Measurements from ENCODE around the gene CDC20B.

Gene CDC20B

GRCh38 chr5:55159763-55160492 is 13.0 kb downstream of the CDC20B start, which contains the start of gene GPX8 (continued):
- TF ChIP-seq ZEB2 (tag by site-specific recombination; IDR thresholded peaks at IDR 0.05) (peak; percentile 55), ZNF280C (tag by site-specific recombination; IDR thresholded peaks at IDR 0.05) (no peak), ZNF513 (tag by site-specific recombination; IDR thresholded peaks at IDR 0.05) (no peak), AEBP2 (tag by site-specific recombination; IDR thresholded peaks at IDR 0.05; ENCODE audit: borderline replicate concordance) (no peak), CTCF (tag by site-specific recombination; IDR thresholded peaks at IDR 0.05) (peak; percentile 62; the same call in 1 of the 2 replicates), REST (tag by site-specific recombination; IDR thresholded peaks at IDR 0.05) (no peak), ZNF610 (tag by site-specific recombination; IDR thresholded peaks at IDR 0.05; ENCODE audit: borderline replicate concordance) (no peak; the same call in 1 of the 2 replicates), ZNF626 (tag by site-specific recombination; IDR thresholded peaks at IDR 0.05) (no peak), YY2 (tag by site-specific recombination; IDR thresholded peaks at IDR 0.05) (no peak), HIC1 (tag by site-specific recombination; IDR thresholded peaks at IDR 0.05) (no peak), ZNF354C (tag by site-specific recombination; IDR thresholded peaks at IDR 0.05; ENCODE audit: borderline replicate concordance, low read depth) (no peak), ZNF10 (tag by site-specific recombination; IDR thresholded peaks at IDR 0.05) (peak; percentile 27; the same call in 1 of the 2 replicates), ZNF664 (tag by site-specific recombination; IDR thresholded peaks at IDR 0.05) (peak; percentile 100), ZNF624 (tag by site-specific recombination; IDR thresholded peaks at IDR 0.05) (no peak), ZNF426 (tag by site-specific recombination; IDR thresholded peaks at IDR 0.05) (no peak), ZNF211 (tag by site-specific recombination; IDR thresholded peaks at IDR 0.05; ENCODE audit: low read depth) (no peak), MEIS1 (CRISPR knock-in tag; IDR thresholded peaks at IDR 0.05; ENCODE audit: borderline replicate concordance) (no peak), FEZF1 (tag by site-specific recombination; IDR thresholded peaks at IDR 0.05) (no peak), SETDB1 (IDR thresholded peaks at IDR 0.05; ENCODE audit: insufficient read length, low read length) (no peak), YY1 (tag by site-specific recombination; IDR thresholded peaks at IDR 0.05) (no peak), TRIM28 (IDR thresholded peaks at IDR 0.05; ENCODE audit: borderline replicate concordance, low read length) (peak; percentile 84), ZSCAN30 (tag by site-specific recombination; IDR thresholded peaks at IDR 0.05) (peak; percentile 77), ZNF76 (tag by site-specific recombination; IDR thresholded peaks at IDR 0.05; ENCODE audit: borderline replicate concordance, low read depth) (no peak; the same call in 1 of the 2 replicates), ZNF37A (tag by site-specific recombination; IDR thresholded peaks at IDR 0.05) (no peak), ZNF692 (tag by site-specific recombination; IDR thresholded peaks at IDR 0.05) (0 out of 2 replicates have a peak, but pooled peaks have one; percentile 22)
